ENCODE results near the gene ZNF625. TPM values are rescaled to one million over a fixed set of nuclear protein-coding genes. Genes with fewer than 3 reads are reported as not detected.

The ZNF625 gene
- total RNA-seq, result 11.5 and 15.1 TPM in 2 replicates

DNA sequence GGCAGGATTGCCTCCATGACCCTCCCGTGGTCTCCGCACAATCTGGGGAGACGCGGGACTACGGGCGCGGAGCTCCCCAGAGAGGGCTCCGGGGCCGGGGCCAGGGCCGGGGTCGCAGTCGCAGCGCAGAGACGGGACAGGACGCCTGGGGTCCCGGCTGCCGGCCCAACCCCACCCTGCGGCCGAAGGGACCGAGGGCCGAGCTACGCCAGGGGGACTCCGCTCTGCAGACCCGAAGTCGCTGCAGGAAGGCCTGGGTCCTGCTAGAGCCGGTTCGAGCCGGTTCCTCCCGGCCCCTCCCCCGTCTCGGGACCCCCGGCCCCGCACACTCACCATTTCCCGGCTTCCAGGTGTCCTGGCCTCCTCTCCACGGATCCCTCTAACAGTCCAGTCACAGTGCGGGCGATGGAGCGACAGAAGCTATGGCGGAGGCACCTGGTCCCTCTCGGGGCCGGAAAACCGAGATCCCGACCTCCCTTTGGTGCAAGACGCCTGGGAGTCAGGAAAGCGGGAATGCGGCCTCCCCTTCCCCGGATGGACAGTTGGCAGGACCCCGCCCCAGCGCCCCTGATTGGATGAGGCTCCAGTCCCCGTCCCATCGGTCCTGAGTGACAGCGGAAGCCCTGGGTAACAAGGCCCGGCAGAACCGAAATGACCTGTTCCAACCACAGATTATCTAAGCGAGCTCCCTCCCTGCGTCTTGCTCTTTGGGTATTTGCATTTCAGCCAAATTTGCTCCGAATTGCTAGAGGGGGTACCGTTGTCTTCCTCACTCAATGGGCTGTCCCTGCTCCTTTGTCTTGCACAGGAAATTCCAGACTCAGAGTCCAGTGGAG, at the start of gene ZNF625:
TSS of gene ZNF625 (minus strand) at position 512 of the 836 bp plus-strand sequence. CDS start at position 336, 176 bp downstream.
- peak; percentile 72 for DNase-seq

- no peak for DNase-seq
These were observed 48.8 kb upstream of the ZNF625 start for GRCh38 chr19:12205296-12205695.

DNA sequence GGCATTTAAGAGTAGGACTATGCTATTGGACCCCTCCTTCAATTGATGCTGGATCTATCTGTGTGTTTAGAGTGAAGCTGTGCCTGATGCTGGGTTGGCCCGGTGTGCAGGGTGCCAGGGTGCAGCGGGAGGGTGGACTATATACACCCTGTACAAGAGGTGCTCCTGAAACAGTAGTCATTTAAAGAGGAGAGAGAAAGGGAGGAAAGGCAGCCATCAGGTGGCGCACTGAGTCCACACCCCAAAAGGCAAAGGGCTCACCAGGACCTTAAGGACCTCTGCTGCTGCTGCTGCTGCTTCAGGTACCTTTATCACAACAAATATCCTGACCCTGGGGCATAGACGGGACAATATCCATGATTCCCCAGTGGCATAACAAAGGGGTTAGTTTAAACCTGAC, 45.7 kb upstream of the ZNF625 start:
- peak; percentile 9 for DNase-seq

- no peak for DNase-seq
These were observed 43.4 kb upstream of the ZNF625 start for GRCh38 chr19:12199757-12200419.

DNA sequence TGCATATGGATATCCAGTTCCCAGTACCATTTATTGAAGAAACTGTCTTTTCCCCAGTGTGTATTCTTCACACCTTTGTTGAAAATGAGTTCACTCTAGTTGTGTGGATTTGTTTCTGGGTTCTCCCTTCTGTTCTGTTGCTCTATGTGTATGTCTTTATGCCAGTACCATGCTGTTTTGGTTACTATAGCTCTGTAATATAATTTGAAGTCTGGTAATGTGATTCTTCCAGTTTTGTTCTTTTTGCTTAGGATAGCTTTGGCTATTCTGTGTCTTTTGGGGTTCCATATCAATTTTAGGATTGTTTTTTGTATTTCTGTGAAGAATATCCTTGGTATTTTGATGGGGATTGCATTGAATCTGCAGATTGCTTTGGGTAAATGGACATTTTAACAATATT, 41.6 kb upstream of the ZNF625 start:
- DNase-seq, result no peak

DNA sequence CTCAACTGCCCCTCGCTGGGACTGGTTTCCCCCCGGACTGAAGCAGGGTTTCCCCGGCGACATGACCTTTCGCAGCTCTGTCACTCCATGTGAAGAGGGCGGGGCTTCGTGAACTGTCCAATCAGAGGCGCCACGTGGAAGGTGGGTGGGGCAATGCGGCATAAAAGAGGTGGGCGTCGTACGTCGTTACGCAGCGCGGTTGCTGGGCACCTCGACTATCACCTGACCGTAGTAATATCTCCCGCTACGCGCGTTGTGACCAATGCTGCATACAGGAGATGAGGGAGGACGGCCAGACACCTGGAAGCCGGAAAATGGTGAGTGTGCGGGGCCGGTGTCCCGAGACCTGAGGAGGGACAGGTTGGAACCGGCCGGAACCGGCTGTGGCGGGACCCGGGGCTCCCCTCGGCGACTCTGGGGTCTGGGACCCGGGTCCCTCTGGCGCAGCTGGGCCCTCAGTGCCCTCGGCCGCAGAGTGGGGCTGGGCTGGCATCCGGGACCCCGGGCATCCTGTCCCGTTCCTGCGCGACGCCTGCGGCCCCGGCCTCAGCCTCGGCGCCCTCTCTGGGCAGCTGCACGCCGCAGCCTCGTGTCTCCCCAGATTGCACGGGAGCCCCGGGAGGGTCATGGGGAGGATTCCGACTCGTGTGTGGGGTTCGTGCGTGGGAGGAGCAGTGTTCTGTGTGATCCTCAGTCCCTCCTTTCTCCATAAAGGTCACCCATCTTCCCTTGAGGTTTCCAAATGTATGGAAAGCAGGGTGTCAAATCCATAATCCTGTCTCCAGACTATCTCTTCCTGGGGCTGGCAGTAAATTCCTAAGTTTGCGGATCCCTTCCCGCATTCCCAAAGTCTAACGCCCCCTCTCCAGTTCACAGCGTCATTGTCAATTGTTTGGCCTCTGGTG, 38.5 kb upstream of the ZNF625 start:
- DNase-seq, result peak; percentile 20

GRCh38 chr19:12187625-12188024, 31.1 kb upstream of the ZNF625 start:
- no peak for DNase-seq

- DNase-seq, result no peak
These were observed 23.8 kb upstream of the ZNF625 start for GRCh38 chr19:12180377-12180776.

DNA sequence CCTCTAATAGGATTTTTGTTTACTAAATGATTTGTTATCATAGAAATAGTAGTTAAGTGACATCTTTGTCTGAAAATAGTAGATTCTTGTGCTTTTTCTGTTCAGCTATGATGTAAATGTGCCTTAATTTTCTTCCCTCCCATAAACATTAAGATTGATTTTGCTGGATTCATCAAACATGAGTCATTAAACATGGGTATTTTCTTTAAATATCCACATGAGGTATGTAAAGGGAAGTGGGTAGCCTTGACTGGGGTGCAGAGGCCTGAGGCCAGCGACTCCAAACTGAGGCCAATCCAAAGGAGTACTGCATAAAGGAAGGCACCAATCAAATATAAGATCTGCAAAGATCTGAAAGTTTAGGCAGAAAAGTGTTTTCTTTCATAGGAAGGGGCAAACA, 10.1 kb upstream of the ZNF625 start:
- peak; percentile 7 for DNase-seq

DNA sequence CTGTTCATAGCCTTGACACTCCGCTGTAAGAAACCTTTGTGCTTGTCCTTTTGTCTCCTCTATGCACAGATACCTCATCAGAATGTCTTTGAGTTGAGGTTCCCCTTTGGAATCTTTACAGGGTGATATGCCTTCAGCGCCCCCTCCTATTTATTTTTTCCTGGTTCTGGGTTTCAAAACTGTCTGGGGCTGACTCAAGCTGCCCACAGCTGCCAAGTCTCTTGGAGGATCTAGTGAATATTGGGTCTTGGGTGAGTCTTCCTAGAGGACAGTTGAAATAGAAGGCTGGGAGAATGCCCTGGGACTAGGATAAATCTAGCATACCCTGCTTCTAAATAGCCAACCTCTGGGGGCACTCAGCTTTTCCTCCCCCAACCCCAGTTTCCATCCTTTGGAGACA, 7.3 kb upstream of the ZNF625 start:
- DNase-seq, result peak; percentile 29

GRCh38 chr19:12162882-12163806, 6.6 kb upstream of the ZNF625 start, which contains the start of gene ZNF136:
Gene ZNF136 (plus strand): TSS chr19:12163096. CDS start chr19:12163204, 108 bp downstream.
- peak; percentile 98 for DNase-seq

DNA sequence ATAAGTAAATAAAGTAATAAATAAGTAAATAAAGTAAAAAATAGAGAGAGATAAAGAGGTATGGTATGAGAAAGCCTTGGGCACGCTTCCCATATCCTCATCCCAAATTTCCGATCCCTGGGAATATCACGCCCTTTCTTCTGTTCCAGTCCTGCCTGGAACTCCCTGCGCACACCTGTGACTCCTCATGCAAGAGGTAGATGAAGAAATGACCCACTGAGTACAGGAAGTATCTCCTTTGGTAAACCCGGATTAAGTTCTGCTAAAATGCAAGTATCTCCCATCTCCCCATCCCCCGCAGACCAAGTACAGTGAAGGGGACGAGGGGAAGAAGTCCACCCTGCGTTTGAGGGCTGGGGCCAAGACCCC, 6.0 kb upstream of the ZNF625 start:
- no peak for DNase-seq

- no peak for DNase-seq
These were observed 3.4 kb upstream of the ZNF625 start for GRCh38 chr19:12159773-12160414.

DNA sequence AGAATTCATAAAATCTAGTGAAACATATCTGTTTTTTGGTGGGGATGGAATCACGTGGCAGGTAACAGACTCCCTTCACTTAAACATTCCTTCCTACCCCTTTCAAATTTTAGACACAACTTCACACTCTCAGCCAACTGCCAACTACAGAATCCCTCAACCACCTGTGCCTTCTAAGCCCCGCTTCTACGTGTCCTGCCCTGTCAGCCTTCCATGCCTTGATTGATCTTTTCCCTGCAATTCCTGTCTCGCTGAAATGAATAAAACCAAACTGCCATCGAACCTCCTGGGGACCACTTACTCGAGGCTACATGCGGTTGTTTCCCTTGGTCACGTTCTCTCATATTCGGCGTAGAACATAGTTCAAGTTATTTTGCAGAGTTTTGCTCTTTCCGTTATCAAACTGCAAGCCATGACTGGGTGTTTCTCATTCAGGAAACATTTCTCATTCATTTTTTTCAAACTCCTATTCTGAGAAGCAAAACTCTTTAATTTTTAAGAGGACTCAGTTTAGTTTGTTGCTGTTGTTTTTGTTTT, 1.1 kb downstream of the ZNF625 start:
- no peak for DNase-seq

DNA sequence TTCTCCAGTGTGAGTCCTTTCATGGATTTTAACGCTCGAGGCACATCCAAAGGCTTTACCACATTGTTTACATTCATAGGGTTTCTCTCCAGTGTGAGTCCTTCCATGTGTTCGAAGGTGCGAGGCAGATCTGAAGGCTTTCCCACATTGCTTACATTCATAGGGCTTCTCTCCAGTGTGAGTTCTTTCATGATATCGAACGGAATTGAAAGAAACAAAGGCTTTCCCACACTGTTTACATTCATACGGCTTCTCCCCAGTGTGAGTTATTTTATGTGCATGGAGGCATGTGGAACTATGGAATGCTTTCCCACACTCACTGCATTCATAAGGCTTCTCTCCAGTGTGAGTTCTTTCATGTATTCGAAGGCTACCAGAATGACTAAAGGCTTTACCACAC, 11.2 kb downstream of the ZNF625 start:
- no peak for DNase-seq

DNA sequence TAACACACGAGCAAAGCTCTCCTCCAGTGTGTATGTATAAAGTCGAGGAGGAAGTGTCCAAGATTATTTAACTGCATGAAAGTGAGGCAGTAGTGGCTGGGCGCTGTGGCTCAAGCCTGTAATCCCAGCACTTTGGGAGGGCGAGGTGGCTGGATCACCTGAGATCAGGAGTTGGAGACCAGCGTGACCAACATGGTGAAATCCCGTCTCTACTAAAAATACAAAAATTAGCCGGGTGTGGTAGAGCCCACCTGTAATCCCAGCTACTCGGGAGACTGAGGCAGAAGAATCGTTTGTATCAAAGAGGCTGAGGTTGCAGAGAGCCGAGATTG, 15.2 kb downstream of the ZNF625 start:
- no peak for DNase-seq

- peak; percentile 86 for DNase-seq
These were observed 15.8 kb downstream of the ZNF625 start for GRCh38 chr19:12140545-12141404.

- DNase-seq, result peak; percentile 94
These were observed 16.5 kb downstream of the ZNF625 start, which contains the start of gene ZNF20 for GRCh38 chr19:12139885-12140544. Gene ZNF20 (minus strand): TSS chr19:12140350. CDS start chr19:12140182, 168 bp downstream.

GRCh38 chr19:12139269-12139668, 17.3 kb downstream of the ZNF625 start:
- DNase-seq, result no peak

All from dermis blood vessel endothelial cell (primary cell).